Activated B cell treated with CpG ODN at 0.5 μM for 24 hours (primary cell): ENCODE data around the gene COQ8A. TPM values are rescaled to one million over a fixed set of nuclear protein-coding genes. Genes with fewer than 3 reads are reported as not detected.

Experiments used
- ATAC-seq: fragments of 200-7000 bp; cut with Tn5 transposase; one replicate; pipeline ENCODE4 v1.10.0; 2021; ENCODE audit warnings: low read depth, mild to moderate bottlenecking, moderate library complexity
- CTCF ChIA-PET: fragments of 350-600 bp; sonication (Branson Sonifier 250); formaldehyde crosslinking; loops from one replicate; lab custom pipeline; 2021; ENCODE audit warnings: antibody characterized with exemption; lab: Charles Lee
- POLR2A ChIA-PET: fragments of 350-600 bp; sonication (Branson Sonifier 250); formaldehyde crosslinking; loops from one replicate; lab custom pipeline; 2021; ENCODE audit warnings: antibody characterized with exemption; lab: Charles Lee
- DNase-seq: peaks from one replicate; pipeline ENCODE4 v3.0.0; 2022
- H3K27ac Mint-ChIP-seq: one replicate; pipeline ENCODE4 v1.8.0; 2020; ENCODE audit warnings: mixed read lengths
- H3K27me3 Mint-ChIP-seq: one replicate; pipeline ENCODE4 v1.8.0; 2021; ENCODE audit warnings: mixed read lengths
- H3K36me3 Mint-ChIP-seq: one replicate; pipeline ENCODE4 v1.8.0; 2021; ENCODE audit warnings: low read depth, mixed read lengths
- H3K4me1 Mint-ChIP-seq: one replicate; pipeline ENCODE4 v1.8.0; 2021; ENCODE audit warnings: mixed read lengths
- H3K4me3 Mint-ChIP-seq: one replicate; pipeline ENCODE4 v1.8.0; 2020; ENCODE audit warnings: mild to moderate bottlenecking, mixed read lengths
- H3K9me3 Mint-ChIP-seq: one replicate; pipeline ENCODE4 v1.8.0; 2020; ENCODE audit warnings: mixed read lengths
- intact Hi-C: fragments of 100-400 bp; cut with micrococcal nuclease; formaldehyde crosslinking; loops from one replicate; pipeline ENCODE4 v1.15.1; 2024
- total RNA-seq: library from RNA; stranded (reverse); gene quantifications from 2 replicates; pipeline ENCODE4 v1.2.3, GENCODE V29; 2022
- TF ChIP-seq, protein P1 (sequence below): fragments of 200-600 bp; IDR thresholded peaks from one replicate; pipeline ENCODE4 v1.8.0; 2022; ENCODE audit warnings: antibody characterized with exemption, mild to moderate bottlenecking

The COQ8A gene
- total RNA-seq, 1 donor from 2014 or later = 28.5 TPM

DNA sequence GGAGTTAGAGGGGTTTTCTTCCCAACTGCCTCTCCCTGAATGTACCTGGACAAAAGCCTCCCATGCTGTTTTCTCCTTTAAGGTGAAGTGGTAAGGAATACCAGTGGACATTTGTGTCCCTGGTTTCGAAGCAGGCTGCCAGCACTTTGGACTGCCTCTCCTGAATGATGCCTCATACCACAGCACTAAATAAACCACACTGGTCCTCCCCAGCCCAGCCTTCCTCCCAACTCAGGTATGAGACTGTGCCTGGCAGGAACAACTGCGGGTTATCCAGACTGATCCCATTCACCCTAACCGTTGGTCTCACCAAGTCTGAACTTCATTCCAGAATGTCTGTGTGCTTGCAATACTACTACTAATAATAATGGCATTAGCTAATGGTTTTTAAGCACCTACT lies 9.3 kb downstream of the COQ8A start:
- H3K4me1 Mint-ChIP-seq = peaks cover 51% of the 10 kb centered on the region
- TF ChIP-seq, protein P1, sequence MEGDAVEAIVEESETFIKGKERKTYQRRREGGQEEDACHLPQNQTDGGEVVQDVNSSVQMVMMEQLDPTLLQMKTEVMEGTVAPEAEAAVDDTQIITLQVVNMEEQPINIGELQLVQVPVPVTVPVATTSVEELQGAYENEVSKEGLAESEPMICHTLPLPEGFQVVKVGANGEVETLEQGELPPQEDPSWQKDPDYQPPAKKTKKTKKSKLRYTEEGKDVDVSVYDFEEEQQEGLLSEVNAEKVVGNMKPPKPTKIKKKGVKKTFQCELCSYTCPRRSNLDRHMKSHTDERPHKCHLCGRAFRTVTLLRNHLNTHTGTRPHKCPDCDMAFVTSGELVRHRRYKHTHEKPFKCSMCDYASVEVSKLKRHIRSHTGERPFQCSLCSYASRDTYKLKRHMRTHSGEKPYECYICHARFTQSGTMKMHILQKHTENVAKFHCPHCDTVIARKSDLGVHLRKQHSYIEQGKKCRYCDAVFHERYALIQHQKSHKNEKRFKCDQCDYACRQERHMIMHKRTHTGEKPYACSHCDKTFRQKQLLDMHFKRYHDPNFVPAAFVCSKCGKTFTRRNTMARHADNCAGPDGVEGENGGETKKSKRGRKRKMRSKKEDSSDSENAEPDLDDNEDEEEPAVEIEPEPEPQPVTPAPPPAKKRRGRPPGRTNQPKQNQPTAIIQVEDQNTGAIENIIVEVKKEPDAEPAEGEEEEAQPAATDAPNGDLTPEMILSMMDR = no peak
- H3K4me3 Mint-ChIP-seq = no peak overlapping the region
- peaks cover 2% of the 10 kb centered on the region for H3K9me3 Mint-ChIP-seq
- H3K27ac Mint-ChIP-seq = no peak overlapping the region
- no peak for DNase-seq
- intact Hi-C loops = no loop called here
- ChIA-PET POLR2A (interaction anchor here (0.5 to 1.3 kb wide), 2 partner anchors 9 to 231 kb away, joined by 4 to 5 read pairs; partner anchors contain the start of gene COQ8A), CTCF (no interaction called here)
- no peaks in the 10 kb centered on the region for H3K27me3 Mint-ChIP-seq
- H3K36me3 Mint-ChIP-seq = peaks cover 14% of the 10 kb centered on the region
- ATAC-seq = no peak

DNA sequence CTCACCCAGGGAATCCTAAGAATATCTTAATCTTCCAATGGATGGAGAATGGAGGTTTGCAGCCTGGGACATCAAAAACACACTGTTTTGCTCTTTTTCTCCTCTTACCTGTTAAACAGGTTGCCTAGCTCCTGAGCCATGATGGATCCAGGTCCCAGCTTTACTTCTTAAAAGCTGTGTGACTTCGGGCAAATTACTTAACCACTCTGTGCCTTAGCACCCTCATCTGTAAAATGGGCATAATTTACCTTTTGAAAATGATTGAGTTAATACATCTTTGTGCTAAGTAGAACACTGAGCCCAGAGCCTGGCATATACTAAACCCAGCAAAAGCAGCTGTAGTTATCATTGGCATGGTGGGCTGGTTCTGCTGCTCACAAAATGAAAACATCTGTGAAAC lies 10.2 kb downstream of the COQ8A start:
- no peak for ATAC-seq
- CTCF ChIA-PET = no interaction called here
- Mint-ChIP-seq H3K4me3 (no peak overlapping the region), H3K4me1 (peaks cover 49% of the 10 kb centered on the region), H3K9me3 (peaks cover 2% of the 10 kb centered on the region), H3K27me3 (no peaks in the 10 kb centered on the region), H3K27ac (no peak overlapping the region), H3K36me3 (peaks cover 17% of the 10 kb centered on the region)
- intact Hi-C loops = no loop called here
- POLR2A ChIA-PET = interaction anchor here (1.3 kb wide), 1 partner anchor 10 kb away, joined by 4 read pairs; the partner anchor contains the start of gene COQ8A
- TF ChIP-seq, protein P1 = no peak
- DNase-seq = no peak

GRCh38 chr1:226950871-226951270 lies 10.8 kb downstream of the COQ8A start:
- H3K27ac Mint-ChIP-seq = no peak overlapping the region

GRCh38 chr1:226951286-226952117 lies 11.4 kb downstream of the COQ8A start:
- POLR2A ChIA-PET = no interaction called here
- ATAC-seq = no peak
- DNase-seq = no peak

More at GRCh38 chr1:226950871-226951270, 10.8 kb downstream of the COQ8A start:
- TF ChIP-seq, protein P1 = no peak
- POLR2A ChIA-PET = interaction anchor here (1.3 kb wide), 1 partner anchor 11 kb away, joined by 4 read pairs; the partner anchor contains the start of gene COQ8A
- CTCF ChIA-PET = no interaction called here
- H3K27me3 Mint-ChIP-seq = no peaks in the 10 kb centered on the region
- peaks cover 2% of the 10 kb centered on the region for H3K9me3 Mint-ChIP-seq
- DNase-seq (no peak), ATAC-seq (no peak)
- H3K36me3 Mint-ChIP-seq = peaks cover 16% of the 10 kb centered on the region
- no peak overlapping the region for H3K4me3 Mint-ChIP-seq
- intact Hi-C loops = no loop called here
- H3K4me1 Mint-ChIP-seq = peaks cover 44% of the 10 kb centered on the region

GRCh38 chr1:226952118-226952441 lies 12.0 kb downstream of the COQ8A start:
- ChIA-PET POLR2A (no interaction called here), CTCF (no interaction called here)
- Mint-ChIP-seq H3K27ac (no peak overlapping the region), H3K4me1 (peaks cover 36% of the 10 kb centered on the region), H3K9me3 (peaks cover 2% of the 10 kb centered on the region), H3K4me3 (no peak overlapping the region), H3K27me3 (no peaks in the 10 kb centered on the region), H3K36me3 (peaks cover 16% of the 10 kb centered on the region)
- DNase-seq (no peak), ATAC-seq (no peak)
- intact Hi-C loops = no loop called here
- TF ChIP-seq, protein P1 = no peak

More at GRCh38 chr1:226951286-226952117, 11.4 kb downstream of the COQ8A start:
- Mint-ChIP-seq H3K4me3 (no peak overlapping the region), H3K9me3 (peaks cover 2% of the 10 kb centered on the region), H3K27me3 (no peaks in the 10 kb centered on the region), H3K36me3 (peaks cover 16% of the 10 kb centered on the region), H3K4me1 (peaks cover 39% of the 10 kb centered on the region), H3K27ac (no peak overlapping the region)
- TF ChIP-seq, protein P1 = no peak
- CTCF ChIA-PET = no interaction called here
- intact Hi-C loops = no loop called here
